SKM-1 treated with dmso at 0.1 percent for 144 hours (cell line): Measurements from ENCODE around the gene ATP12A.

ENCODE experiments used
- DNase-seq: peaks from one replicate; lab custom pipeline; 2025; ENCODE audit not compliant: unreplicated experiment; lab: John Stamatoyannopoulos, UW

Gene ATP12A

GRCh38 chr13:24662195-24663088, 17.8 kb upstream of the ATP12A start:
- no peak for DNase-seq

GRCh38 chr13:24663089-24663395, 17.2 kb upstream of the ATP12A start:
- DNase-seq = no peak

GRCh38 chr13:24663586-24663985, 16.6 kb upstream of the ATP12A start:
- DNase-seq = no peak

GRCh38 chr13:24664726-24665409, 15.3 kb upstream of the ATP12A start:
- DNase-seq = no peak

- no peak for DNase-seq
These were observed 11.7 kb upstream of the ATP12A start for GRCh38 chr13:24668511-24668910.

- no peak for DNase-seq
These were observed 11.1 kb upstream of the ATP12A start for GRCh38 chr13:24668955-24669582.

- no peak for DNase-seq
These were observed 10.0 kb upstream of the ATP12A start for GRCh38 chr13:24670174-24670573.

- peak; percentile 18 for DNase-seq
These were observed 9.2 kb upstream of the ATP12A start for GRCh38 chr13:24670961-24671381.

- DNase-seq = peak; percentile 47
These were observed 8.7 kb upstream of the ATP12A start for GRCh38 chr13:24671386-24672113.

- DNase-seq = no peak
These were observed 7.8 kb upstream of the ATP12A start for GRCh38 chr13:24672141-24673132.

- DNase-seq = no peak
These were observed 4.2 kb upstream of the ATP12A start for GRCh38 chr13:24675806-24676570.

- no peak for DNase-seq
These were observed 2.1 kb upstream of the ATP12A start for GRCh38 chr13:24678151-24678550.

- no peak for DNase-seq
These were observed 522 bp upstream of the ATP12A start for GRCh38 chr13:24679686-24680085.

- DNase-seq = no peak
These were observed 855 bp downstream of the ATP12A start for GRCh38 chr13:24680921-24681604.

GRCh38 chr13:24681930-24682329, 1.7 kb downstream of the ATP12A start:
- DNase-seq = no peak

- no peak for DNase-seq
These were observed 2.1 kb downstream of the ATP12A start for GRCh38 chr13:24682353-24682752.

- DNase-seq = no peak
These were observed 3.1 kb downstream of the ATP12A start for GRCh38 chr13:24683351-24683750.

GRCh38 chr13:24683838-24684599, 3.8 kb downstream of the ATP12A start:
- peak; percentile 36 for DNase-seq
